Stimulated activated CD4-positive, alpha-beta T cell treated with anti-CD3 and anti-CD28 coated beads, Interleukin-15, amount 100 ng/mL, for 24 hours (primary cell): ENCODE measurements around the gene MRGPRG.
"Not testable (repeated sequence)": the region's sequence is repeated elsewhere in the genome, so short reads cannot be mapped to it uniquely, and the experiment has no call there.

ENCODE experiments used
- DNase-seq: peaks from one replicate; pipeline ENCODE4 v3.0.0-alpha.2; 2020

Gene MRGPRG

GRCh38 chr11:3170756-3171650, 47.6 kb downstream of the MRGPRG start:
- DNase-seq: no peak

- no peak for DNase-seq
These were observed 48.4 kb downstream of the MRGPRG start for GRCh38 chr11:3170044-3170755.

GRCh38 chr11:3169255-3170043, 49.2 kb downstream of the MRGPRG start:
- peak; percentile 61 for DNase-seq

- DNase-seq: not testable (repeated sequence)
These were observed 49.8 kb downstream of the MRGPRG start for GRCh38 chr11:3168742-3169254.
